Stimulated activated CD4-positive, alpha-beta T cell treated with anti-CD3 and anti-CD28 coated beads, TNF-alpha, amount 100 ng/mL, for 1 hour (primary cell): Measurements from ENCODE around the gene SYT8.
"Not testable (repeated sequence)": the region's sequence is repeated elsewhere in the genome, so short reads cannot be mapped to it uniquely, and the experiment has no call there.

Experiments used
- DNase-seq, 3 donors: peaks; one replicate each; pipeline ENCODE4 v3.0.0-alpha.2; 2020; ENCODE audit warnings: low read depth in 3 of 3, low spot score in 1 of 3

Gene SYT8

DNA sequence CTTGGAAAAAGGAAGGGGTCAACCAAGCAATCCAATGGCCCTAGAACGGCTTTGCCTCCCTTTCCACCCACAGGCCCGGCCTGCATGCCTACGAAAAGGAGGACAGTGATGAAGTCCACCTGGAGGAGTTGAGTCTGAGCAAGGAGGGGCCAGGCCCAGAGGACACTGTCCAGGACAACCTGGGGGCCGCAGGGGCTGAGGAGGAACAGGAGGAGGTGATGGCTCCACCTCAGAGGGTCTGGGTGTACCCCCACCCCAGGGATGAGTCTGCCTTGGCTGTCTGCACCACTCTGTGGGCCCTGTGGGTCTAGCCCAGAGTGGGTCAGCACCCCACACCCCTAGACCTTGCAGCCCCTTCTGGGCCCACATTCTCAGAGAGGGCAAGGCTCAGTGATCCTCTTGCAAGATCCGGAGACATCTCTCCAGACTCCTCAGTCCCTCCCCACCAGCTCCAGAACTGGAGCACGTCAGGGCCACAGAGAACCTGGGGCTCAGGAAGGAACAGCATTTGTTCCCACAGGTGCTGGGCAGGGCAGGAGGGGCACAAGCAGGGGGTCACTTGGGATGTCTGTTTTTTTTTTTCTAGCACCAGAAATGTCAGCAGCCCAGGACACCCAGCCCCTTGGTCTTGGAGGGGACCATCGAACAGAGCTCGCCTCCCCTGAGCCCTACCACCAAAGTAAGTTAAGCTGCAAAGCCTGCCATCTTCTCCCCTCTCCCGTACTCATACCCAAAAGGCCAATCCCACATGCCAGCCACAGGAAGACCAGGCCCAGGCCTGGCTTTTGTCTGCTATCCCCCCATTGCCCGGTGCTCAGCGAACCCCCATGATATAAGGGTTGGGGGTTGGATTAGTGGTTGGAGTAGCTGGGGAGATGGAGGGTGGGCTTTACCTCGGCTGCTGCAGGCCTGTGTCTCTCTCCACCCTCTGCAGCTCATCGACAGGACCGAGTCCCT is 48.8 kb downstream of the SYT8 start:
- no peak for DNase-seq

- no peak for DNase-seq
Observed at GRCh38 chr11:1884303-1884700, 49.5 kb downstream of the SYT8 start.

GRCh38 chr11:1886551-1886950 is 51.8 kb downstream of the SYT8 start:
- not testable (repeated sequence) for DNase-seq
